Fibroblast of the aortic adventitia (primary cell): Measurements from ENCODE around the gene NDUFAF2. TPM values are rescaled to one million over a fixed set of nuclear protein-coding genes. Genes with fewer than 3 reads are reported as not detected.

ENCODE experiments used
- DNase-seq: peaks from one replicate; pipeline ENCODE4 v3.0.0-alpha.2; 2010; ENCODE audit warnings: low read depth
- H3K4me3 ChIP-seq: 2 replicates; pipeline ENCODE4 v1.5.1; 2011; ENCODE audit warnings: low read depth, mild to moderate bottlenecking, control low read depth, low read length, moderate library complexity
- total RNA-seq: library from RNA; depleted of rRNA; stranded (reverse); fragments of >200 nt; gene quantifications from 2 replicates; pipeline ENCODE4 v1.2.3, GENCODE V29; 2012; ENCODE audit warnings: low replicate concordance
- TF ChIP-seq, protein P1 (sequence below): IDR thresholded peaks from 2 replicates; pipeline ENCODE4 v1.5.1; 2011; ENCODE audit warnings: mild to moderate bottlenecking, low read length, control low read depth, inconsistent platforms; ENCODE audit not compliant: insufficient read depth

The NDUFAF2 gene
- total RNA-seq, 1 donor: 50.8 TPM

- TF ChIP-seq, protein P1, sequence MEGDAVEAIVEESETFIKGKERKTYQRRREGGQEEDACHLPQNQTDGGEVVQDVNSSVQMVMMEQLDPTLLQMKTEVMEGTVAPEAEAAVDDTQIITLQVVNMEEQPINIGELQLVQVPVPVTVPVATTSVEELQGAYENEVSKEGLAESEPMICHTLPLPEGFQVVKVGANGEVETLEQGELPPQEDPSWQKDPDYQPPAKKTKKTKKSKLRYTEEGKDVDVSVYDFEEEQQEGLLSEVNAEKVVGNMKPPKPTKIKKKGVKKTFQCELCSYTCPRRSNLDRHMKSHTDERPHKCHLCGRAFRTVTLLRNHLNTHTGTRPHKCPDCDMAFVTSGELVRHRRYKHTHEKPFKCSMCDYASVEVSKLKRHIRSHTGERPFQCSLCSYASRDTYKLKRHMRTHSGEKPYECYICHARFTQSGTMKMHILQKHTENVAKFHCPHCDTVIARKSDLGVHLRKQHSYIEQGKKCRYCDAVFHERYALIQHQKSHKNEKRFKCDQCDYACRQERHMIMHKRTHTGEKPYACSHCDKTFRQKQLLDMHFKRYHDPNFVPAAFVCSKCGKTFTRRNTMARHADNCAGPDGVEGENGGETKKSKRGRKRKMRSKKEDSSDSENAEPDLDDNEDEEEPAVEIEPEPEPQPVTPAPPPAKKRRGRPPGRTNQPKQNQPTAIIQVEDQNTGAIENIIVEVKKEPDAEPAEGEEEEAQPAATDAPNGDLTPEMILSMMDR: peak; percentile 30
- DNase-seq: peak; percentile 70
- no peak overlapping the region for H3K4me3 ChIP-seq
Measured at GRCh38 chr5:60959156-60959555, 14.2 kb downstream of the NDUFAF2 start.

DNA sequence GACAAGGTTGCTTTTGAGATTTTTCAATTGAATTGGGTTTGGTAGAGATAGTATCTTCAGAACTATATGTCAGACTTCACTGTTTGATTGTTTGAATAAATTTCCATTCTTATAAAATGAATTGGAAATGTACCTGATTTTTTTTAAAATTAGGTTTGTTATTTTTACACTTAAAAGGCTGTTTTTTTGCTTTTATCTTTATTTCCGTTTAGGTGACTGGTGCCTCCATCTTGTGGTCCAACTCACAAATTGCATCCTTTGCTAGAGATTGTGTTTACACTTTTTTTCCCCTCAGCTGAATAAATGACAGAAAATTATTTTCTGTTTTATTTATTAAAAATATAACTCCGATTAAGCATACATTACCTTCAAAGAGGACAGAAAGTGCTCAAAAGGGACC lies 15.6 kb downstream of the NDUFAF2 start:
- DNase-seq: peak; percentile 56
- TF ChIP-seq, protein P1: peak; percentile 76
- no peak overlapping the region for H3K4me3 ChIP-seq

DNA sequence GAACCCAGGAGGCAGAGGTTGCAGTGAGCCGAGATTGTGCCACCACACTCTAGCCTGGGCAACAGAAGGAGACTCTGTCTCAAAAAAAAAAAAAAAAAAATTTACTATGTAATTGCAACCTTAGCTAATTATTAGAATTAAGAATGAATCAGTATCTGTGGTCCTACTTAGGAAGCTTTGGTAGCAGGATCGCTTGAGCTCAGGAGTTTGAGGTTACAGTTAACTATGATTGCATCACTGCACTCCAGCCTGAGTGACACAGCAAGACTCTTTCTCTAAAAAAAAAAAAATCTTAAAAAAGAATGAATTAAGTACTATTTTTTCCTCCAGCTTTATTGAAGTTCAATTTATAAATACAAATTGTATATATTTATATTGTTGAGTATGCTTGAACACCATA lies 16.7 kb downstream of the NDUFAF2 start:
- peak; percentile 66 for DNase-seq
- no peak overlapping the region for H3K4me3 ChIP-seq
- TF ChIP-seq, protein P1: no peak

DNA sequence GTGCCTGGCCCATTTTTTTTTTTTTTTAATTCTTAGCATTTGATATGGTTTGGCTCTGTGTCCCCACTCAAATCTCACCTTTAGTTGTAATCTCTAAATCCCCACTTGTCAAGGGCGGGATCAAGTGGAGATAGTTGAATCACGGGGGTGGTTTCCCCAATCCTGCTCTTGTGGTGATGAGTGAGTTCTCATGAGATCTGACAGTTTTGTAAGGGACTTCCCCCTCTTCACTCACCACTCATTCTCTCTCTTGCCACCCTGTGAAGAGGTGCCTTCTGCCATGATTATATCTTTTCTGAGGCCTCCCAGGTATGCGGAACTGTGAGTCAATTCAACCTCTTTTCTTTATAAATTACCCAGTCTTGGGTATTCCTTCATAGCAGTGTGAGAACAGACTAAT lies 27.2 kb downstream of the NDUFAF2 start:
- TF ChIP-seq, protein P1: no peak
- no peak for DNase-seq
- H3K4me3 ChIP-seq: no peak overlapping the region

- no peak overlapping the region for H3K4me3 ChIP-seq
- TF ChIP-seq, protein P1: no peak
- no peak for DNase-seq
Measured at GRCh38 chr5:60977956-60978737, 33.1 kb downstream of the NDUFAF2 start.

GRCh38 chr5:60978968-60979367 lies 34.0 kb downstream of the NDUFAF2 start:
- no peak for DNase-seq
- no peak overlapping the region for H3K4me3 ChIP-seq
- TF ChIP-seq, protein P1: no peak
